Measurements from ENCODE around the gene LDLRAD4.

The LDLRAD4 gene

GRCh38 chr18:13546638-13547037 is 328.1 kb downstream of the LDLRAD4 start:
- no peaks in the 10 kb centered on the region for H3K27me3 ChIP-seq (ENCODE audit: low read length)
- no peak for TF ChIP-seq CTCF (IDR thresholded peaks at IDR 0.05; ENCODE audit: insufficient read depth, low read length, poor library complexity, severe bottlenecking)
- H3K36me3 ChIP-seq (ENCODE audit: low read length) = no peaks in the 10 kb centered on the region
- H3K79me2 ChIP-seq (ENCODE audit: insufficient read depth, low read length) = no peaks in the 10 kb centered on the region
- H3F3A ChIP-seq (ENCODE audit: insufficient read depth) = no peaks in the 10 kb centered on the region
- H3K4me2 ChIP-seq (ENCODE audit: low read depth, low read length, poor library complexity, severe bottlenecking) = no peak overlapping the region
- H2AFZ ChIP-seq (ENCODE audit: low read depth, low read length, severe bottlenecking) = no peak overlapping the region
- H3K4me3 ChIP-seq (ENCODE audit: insufficient read depth, low read length, poor library complexity, severe bottlenecking) = no peak overlapping the region
- no peaks in the 10 kb centered on the region for H3K9me2 ChIP-seq (replicated peaks; ENCODE audit: insufficient read depth, low read length)
- no peak overlapping the region for H3K27ac ChIP-seq (ENCODE audit: low read depth, low read length)
- peaks cover 7% of the 10 kb centered on the region; the same call in 1 of the 2 replicates for H3K9me3 ChIP-seq (ENCODE audit: insufficient read depth, low read length)
- H3K9ac ChIP-seq (ENCODE audit: low read length) = no peak overlapping the region
- no peaks in the 10 kb centered on the region for H4K20me1 ChIP-seq (ENCODE audit: low read depth, low read length)

GRCh38 chr18:13547347-13547746 is 328.8 kb downstream of the LDLRAD4 start:
- H3K9me3 ChIP-seq (ENCODE audit: insufficient read depth, low read length) = peaks cover 7% of the 10 kb centered on the region; the same call in 1 of the 2 replicates
- H3K4me3 ChIP-seq (ENCODE audit: insufficient read depth, low read length, poor library complexity, severe bottlenecking) = no peak overlapping the region
- H3K27ac ChIP-seq (ENCODE audit: low read depth, low read length) = no peak overlapping the region
- no peaks in the 10 kb centered on the region for H3K27me3 ChIP-seq (ENCODE audit: low read length)
- no peak overlapping the region for H3K9ac ChIP-seq (ENCODE audit: low read length)
- no peaks in the 10 kb centered on the region for H3F3A ChIP-seq (ENCODE audit: insufficient read depth)
- no peak overlapping the region for H3K4me2 ChIP-seq (ENCODE audit: low read depth, low read length, poor library complexity, severe bottlenecking)
- no peak for TF ChIP-seq CTCF (IDR thresholded peaks at IDR 0.05; ENCODE audit: insufficient read depth, low read length, poor library complexity, severe bottlenecking)
- no peak for TF ChIP-seq EZH2phosphoT487 (conservative IDR thresholded peaks at IDR 0.05; ENCODE audit: low read length)
- H3K36me3 ChIP-seq (ENCODE audit: low read length) = no peaks in the 10 kb centered on the region
- H4K20me1 ChIP-seq (ENCODE audit: low read depth, low read length) = no peaks in the 10 kb centered on the region
- H3K9me2 ChIP-seq (replicated peaks; ENCODE audit: insufficient read depth, low read length) = no peaks in the 10 kb centered on the region
- no peak overlapping the region for H2AFZ ChIP-seq (ENCODE audit: low read depth, low read length, severe bottlenecking)
- no peaks in the 10 kb centered on the region for H3K79me2 ChIP-seq (ENCODE audit: insufficient read depth, low read length)

GRCh38 chr18:13548106-13548819 is 329.7 kb downstream of the LDLRAD4 start:
- H3K27ac ChIP-seq (ENCODE audit: low read depth, low read length) = no peak overlapping the region
- no peaks in the 10 kb centered on the region for H3K36me3 ChIP-seq (ENCODE audit: low read length)
- H3K4me2 ChIP-seq (ENCODE audit: low read depth, low read length, poor library complexity, severe bottlenecking) = no peak overlapping the region
- no peak overlapping the region for H3K4me3 ChIP-seq (ENCODE audit: insufficient read depth, low read length, poor library complexity, severe bottlenecking)
- no peaks in the 10 kb centered on the region for H4K20me1 ChIP-seq (ENCODE audit: low read depth, low read length)
- peaks cover 7% of the 10 kb centered on the region; the same call in 1 of the 2 replicates for H3K9me3 ChIP-seq (ENCODE audit: insufficient read depth, low read length)
- H3K79me2 ChIP-seq (ENCODE audit: insufficient read depth, low read length) = no peaks in the 10 kb centered on the region
- H3K9me2 ChIP-seq (replicated peaks; ENCODE audit: insufficient read depth, low read length) = no peaks in the 10 kb centered on the region
- no peak overlapping the region for H2AFZ ChIP-seq (ENCODE audit: low read depth, low read length, severe bottlenecking)
- no peak overlapping the region for H3K9ac ChIP-seq (ENCODE audit: low read length)
- no peaks in the 10 kb centered on the region for H3F3A ChIP-seq (ENCODE audit: insufficient read depth)
- TF ChIP-seq EZH2phosphoT487 (conservative IDR thresholded peaks at IDR 0.05; ENCODE audit: low read length) = no peak
- no peak for TF ChIP-seq CTCF (IDR thresholded peaks at IDR 0.05; ENCODE audit: insufficient read depth, low read length, poor library complexity, severe bottlenecking)
- no peaks in the 10 kb centered on the region for H3K27me3 ChIP-seq (ENCODE audit: low read length)

Data from SU-DHL-6 (cell line).